Stimulated activated CD8-positive, alpha-beta memory T cell treated with anti-CD3 and anti-CD28 coated beads, Interleukin-15, amount 100 ng/mL, for 48 hours (primary cell): ENCODE data around the gene TCTA.

ENCODE experiments used
- DNase-seq, 2 donors: peaks; one replicate each; pipeline ENCODE4 v3.0.0-alpha.2; 2020; ENCODE audit warnings: low read depth in 2 of 2

The TCTA gene

DNA sequence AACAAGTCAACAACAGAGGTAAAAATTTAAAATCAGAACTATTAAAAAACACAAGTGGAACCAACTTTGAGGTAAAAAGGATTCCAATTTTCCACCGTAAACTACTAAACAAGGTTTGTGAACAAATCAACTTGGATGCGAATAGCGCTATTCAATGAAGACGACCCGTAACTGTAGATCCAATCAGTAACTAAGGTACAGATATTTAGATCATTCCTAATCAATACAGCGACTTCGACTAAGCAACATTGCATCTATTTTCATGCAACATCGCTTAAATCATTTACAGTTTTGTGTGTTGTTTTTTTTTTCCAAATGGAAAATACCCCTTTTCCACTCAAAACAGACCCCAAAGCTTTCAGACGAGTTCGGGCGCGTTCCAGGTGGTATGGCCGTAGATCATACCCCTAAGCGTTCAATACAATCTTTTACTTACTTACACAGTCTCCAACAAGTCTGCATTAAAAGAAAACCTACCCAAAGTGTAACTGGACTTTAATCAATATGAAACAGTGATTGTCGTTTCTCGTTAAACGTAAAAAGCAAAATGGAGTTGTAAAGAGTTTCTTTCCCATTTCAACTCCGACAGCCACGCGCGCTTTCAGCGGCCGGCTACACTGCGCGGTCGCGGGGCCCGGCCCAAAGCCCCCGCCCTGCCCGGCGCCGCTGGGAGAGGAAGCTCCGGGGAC, 1.2 kb upstream of the TCTA start:
- no peak for DNase-seq

DNA sequence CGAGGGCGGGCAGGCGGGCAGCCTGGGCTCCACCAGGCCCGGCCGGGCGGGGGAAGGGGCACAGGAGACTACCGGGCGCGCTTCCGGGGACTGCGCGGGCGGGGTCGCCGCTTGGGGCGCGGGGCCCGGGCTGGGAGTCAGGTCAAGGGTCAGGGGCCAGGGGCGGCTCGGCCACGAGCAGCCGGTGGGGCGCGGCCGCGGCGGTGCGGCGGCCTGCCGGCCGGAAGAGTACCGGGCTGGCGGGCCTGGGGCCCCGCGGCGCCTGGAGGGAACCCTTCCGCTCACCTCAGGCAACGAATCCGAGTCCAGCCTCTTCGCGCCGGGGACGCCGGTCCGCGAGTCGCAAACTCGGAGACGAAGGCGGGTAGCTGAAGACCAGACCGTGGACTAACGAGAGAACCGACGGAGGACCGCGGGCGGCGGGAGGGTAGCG, 672 bp upstream of the TCTA start:
- peak; percentile 30 to 43 for DNase-seq

DNA sequence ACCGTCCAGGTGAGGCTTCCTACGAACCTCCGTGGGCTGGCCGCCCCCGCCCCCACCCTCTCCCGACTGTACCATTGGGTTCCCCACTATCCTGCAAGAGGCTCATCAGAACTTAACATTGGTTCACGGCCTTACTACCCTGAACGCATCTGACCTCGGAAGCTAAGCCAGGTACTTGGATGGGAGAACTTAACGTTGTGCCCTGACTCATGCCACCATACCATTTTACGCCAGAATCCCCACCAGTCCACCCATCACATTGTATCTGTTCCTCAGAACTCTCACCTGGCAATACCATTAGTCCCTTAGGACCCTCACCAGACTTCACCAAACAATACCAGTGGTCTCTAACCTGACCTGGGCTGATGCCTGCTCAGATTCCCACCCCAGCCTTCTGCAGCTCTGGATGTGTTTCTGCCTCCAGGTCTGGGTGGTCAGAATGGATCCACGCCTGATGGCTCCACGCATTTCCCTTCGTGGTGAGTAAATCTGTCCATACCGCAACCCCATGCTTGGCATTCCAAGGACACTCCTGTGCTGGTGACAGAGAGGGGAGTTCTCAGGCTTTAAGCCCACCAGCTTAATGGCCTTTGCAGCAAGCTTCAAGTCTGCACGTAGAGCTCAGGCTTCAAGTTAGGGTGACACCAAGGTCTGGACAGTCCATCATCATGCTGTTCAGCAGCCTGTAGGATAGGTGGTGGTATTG, 562 bp downstream of the TCTA start:
- DNase-seq = no peak

DNA sequence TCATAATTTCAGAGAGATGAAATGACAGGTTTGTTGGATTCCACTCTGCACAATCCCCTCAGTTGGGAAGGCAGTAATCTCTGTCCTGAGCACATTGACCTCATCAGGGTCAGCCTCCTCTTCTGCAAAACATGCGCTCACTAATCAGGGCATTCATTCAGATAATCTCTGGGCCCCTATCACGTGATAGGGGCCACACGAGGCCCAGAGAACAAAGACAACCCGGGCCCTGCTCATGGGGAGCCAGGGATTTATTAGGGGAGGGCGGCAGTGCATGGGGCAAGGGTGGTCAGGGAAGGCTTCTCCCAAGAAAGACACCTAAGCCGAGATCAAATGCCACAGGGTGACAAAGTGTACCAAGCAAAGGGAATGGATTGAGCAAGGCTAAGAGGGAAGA, 1.1 kb downstream of the TCTA start:
- no peak for DNase-seq

DNA sequence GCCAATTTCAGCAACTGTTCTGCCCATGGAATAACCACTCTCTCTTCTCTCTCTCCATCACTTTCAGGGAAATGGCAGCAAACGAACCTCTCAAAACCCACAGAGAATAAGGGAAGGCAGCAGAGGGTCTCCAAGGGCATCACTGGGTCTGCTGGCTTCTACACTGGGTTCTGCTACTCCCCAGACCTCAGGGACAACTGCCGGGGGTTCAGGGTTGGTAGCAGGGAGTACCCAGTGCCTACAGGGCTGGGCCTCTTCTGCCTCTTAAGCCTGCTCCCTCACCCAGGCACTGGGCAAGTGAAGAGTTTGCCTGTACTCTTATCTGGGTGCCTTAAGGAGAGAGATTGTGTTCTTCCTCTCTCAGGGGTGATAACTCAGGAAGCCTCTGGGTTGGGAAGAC, 2.5 kb downstream of the TCTA start:
- DNase-seq = no peak

DNA sequence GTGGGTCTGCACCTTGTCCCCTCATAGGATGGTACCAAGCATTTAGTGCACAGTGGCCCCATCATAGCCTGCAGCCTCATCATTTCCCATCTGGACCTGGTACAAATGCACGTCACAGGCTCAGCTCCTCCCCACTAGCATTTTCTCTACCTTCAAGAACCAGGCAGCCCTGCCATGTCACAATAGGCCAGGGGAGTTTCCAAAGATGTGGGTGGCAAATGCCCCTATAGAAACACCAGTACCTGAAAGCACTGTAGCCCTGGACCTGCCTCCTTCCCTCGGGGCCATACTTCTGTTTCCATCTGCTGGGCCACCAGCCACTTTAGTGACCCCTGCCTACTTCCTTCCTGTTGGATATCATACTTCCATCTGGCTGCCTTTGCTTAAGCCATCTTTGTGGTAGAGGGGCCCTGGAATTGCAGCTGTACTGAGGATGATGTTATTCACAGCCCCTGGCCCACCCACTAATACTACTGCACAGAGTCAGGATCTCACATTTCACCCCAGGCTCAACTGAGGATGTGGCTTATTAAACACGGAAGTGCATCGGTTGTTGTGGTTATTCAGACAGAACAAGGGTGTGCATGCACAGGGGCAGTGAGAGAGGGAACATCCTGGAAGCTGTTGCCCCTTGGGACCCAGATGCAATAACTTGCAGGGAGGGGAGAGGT, 3.8 kb downstream of the TCTA start:
- peak; percentile 46 to 54 for DNase-seq

DNA sequence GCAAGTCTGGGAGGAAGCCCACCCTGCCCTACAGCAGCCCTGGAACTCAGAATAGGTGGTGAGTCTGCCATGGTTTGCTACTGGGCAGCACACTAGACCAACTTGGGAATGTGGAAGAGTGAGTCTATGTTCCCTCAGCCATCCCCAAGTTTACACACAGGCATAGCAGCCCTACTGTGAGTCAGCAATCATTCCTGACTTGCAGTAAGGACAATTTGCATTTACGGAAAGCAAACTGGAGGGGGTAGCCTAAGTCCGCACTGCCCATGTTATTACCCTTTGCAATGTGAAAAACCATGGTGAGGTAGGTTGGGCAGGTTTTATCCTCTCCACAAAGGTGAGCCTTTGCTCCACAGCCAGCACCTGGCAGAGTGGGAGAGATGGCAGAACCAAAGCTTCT, 4.6 kb downstream of the TCTA start:
- DNase-seq = no peak

DNA sequence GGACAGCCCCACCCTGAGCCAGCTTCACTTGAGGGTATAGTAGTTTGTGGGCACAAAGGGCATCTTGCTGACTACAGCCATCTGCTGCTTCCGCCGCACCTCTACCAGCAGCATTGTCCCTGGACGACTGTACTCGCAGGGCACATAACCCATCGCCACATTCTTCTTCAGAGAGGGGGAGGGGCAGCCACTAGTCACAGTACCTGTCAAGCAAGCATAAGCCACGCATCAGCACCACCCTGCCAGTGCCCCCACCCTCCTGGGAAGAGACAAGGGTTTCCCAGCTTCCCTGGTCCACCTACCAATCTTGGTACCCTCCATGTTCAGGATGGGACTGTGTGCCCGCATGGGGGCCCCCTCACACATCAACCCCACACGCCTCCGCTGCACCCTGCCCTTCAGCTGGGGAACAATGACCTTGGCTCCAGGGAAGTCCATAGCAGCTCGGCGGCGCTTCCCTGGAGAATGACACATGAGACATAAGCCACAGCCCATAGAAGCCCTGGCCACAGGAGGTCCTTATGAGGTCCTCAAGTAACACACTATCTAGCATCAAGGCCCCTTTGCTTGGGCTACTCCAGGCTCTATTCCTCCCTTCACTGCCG, 5.4 kb downstream of the TCTA start:
- DNase-seq = no peak

DNA sequence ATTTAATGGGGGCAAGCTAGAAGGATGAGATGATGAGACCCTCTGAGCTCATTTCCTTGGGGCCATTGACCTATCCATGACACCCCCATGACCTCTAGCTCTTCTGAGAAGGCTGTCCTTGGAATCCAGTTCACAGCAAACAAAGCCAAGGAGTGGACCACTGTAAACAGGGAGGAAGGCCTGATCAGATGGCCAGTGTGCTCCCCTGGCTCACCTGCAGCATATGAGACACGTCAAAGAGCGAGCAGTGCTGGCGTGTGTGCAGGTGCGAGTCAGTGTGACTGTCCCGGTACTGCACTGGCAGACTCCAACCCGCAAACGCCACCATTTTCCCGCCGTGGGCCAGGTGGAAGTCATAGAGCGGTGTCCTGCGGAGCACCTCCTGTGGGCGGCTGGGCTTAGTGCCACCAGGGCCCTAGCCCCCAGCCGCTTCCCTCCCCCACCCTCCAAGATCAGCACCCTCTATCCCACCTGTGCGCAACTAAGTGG, 9.7 kb downstream of the TCTA start:
- no peak for DNase-seq

DNA sequence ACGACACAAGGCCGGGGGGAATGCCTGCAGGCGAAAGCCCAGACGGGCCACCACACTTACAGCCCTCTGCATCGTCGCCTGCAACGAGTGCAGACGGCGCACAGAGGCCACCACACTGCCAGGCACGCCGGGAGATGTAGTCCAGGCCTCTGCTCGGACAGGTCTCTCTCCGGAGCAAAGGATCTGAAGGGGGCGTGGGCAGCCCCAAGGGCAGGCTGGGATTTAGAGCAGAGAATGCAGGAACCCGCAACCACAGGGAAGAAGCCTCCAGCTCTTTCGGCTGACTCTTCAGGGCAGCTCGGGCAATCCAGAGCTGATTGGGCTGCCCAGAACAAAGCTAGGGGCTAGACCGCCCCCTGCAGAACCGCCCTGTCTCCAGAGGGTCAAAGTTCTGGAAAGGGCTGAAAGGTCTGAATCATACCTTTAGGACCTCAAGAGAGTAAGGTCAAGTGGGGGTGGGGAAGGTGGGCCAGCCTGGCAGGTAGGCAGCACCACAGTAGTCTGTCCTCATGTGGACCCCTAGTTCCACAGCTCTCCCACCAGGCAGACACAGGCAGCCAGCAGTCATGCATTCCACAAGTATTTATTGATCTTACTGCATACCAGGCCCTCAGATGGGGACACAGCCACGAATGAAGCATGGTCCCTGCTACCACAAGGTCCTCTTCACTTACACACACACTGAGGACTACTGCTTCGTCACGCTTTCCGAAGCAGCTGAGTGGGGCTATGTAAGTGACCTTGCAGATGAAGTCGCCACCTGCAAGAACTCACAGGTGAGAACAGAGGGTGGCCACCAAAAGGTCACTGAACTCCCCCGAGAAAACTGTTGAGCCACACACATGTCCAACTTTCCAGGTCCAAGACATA, 10.4 kb downstream of the TCTA start, which contains the start of gene AMT:
TSS of gene AMT (minus strand) at position 95 of the 870 bp plus-strand sequence. CDS start at position 72, 23 bp downstream.
- no peak for DNase-seq

DNA sequence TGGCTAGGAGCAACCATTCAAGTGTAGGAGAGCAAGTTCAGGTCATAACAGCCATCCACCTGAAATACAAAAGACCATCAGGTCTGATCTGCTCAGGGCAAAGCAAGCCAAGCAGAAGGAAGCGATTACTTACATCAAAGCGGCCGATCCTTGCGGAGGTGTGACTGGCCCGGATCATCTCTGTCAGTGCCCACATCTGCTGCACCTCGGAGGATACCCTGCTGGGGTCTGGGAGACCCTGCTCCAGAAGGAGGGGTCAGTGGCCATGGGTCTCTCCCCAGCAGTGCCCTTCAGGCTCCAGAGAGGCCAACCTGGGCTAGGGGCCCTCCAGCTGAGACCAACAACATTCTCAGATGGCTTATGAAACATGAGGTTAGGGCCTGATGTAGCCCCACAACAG, 12.6 kb downstream of the TCTA start:
- DNase-seq = no peak

DNA sequence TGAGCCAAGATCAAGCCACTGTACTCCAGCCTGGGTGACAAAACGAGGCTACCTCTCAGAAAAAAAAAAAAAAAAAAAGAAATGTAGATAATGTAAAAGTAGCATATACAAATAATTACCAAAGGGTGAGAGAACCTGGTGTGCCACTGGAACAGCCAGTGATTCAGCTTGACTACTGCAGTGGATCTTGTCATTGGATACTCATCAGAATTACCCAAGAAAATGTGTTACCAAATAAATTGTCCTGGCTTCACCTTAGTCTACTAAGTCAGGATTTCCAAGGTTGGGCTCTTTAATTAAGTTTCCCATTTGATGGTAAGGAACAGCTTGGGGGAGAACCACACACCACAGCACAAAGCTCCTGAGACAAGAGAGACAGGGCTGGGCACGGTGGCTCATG, 15.4 kb downstream of the TCTA start:
- DNase-seq = no peak

DNA sequence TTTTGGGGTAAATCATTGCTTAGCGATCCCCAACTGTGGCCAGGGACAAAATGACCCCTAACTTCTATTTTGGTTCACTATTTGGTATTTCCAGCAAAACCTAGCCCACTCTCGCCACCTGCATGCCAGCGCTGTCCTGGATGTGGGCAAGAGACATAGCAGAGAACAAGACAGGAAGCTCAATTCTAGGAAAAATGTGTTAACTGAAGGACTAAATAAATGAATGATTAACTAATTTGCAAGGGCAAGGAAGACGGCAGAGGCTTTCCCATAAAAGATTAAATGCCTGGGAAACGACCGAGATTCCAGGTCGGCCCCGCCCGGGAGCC, 16.5 kb downstream of the TCTA start:
- DNase-seq = no peak

DNA sequence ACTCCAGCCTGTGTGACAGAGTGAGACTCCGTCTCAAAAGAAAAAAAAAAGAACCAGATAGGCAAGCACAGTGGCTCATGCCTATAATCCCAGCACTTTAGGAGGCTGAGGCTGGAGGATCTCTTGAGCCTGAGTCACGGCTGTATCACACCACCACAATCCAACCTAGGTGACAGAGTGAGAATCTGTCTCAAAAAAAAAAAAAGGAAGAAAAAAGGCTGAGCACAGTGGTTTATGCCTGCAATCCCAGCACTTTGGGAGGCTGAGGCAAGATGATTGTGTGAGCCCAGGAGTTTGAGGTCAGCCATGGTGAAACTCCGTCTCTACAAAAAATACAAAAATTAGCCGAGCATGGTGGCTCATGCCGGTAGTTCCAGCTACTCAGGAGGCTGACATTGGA, 22.5 kb downstream of the TCTA start:
- no peak for DNase-seq

DNA sequence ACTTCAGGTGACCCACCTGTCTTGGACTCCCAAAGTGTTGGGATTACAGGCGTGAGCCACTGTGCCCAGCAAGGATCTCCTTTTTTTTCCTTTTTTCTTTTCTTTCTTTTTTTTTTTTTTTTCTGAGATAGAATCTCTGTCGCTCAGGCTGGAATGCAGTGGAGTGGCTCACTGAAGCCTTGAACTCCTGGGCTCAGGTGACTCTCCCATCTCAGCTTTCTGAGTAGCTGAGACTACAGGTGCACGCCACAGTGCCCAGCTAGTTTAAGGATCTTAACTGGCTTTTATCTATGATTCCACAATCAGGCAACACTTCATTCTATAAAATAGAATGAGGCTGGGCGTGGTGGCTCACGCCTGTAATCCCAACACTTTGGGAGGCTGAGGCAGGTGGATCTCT, 33.2 kb downstream of the TCTA start:
- no peak for DNase-seq

DNA sequence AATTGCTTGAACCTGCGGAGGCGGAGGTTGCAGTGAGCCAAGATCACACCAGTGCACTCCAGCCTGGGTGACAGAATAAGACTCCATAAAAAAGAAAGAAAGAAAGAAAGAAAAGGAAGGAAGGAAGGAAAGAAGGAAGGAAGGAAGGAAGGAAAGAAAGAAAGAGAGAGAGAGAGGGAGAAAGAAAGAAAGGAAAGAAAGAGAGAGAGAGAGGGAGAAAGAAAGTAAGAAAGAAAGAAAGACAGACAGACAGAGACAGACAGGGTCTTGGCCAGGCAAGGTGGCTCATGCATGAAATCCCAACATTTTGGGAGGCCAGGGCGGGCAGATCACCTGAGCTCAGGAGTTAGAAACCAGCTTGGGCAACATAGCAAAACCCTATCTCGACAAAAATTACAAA, 41.4 kb downstream of the TCTA start:
- DNase-seq = no peak

DNA sequence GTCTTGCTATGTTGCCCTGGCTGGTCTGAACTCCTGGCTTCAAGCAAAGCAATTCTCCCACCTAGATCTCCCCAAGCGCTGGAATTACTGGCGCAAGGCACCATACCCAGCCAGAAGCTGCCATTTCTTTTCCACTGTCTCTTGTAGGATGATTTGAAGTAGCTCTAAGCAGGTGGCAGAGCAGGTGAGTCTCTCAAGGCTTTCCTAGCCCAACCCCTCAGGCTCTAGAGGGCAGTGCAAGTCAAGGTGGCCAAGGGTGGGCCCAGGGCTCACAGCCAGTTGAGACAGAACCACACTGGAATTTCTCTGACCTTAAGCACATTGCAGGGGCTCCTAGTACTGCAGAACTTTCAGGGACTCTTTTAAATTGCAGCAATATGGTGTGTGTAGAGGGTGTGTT, 42.2 kb downstream of the TCTA start:
- no peak for DNase-seq

DNA sequence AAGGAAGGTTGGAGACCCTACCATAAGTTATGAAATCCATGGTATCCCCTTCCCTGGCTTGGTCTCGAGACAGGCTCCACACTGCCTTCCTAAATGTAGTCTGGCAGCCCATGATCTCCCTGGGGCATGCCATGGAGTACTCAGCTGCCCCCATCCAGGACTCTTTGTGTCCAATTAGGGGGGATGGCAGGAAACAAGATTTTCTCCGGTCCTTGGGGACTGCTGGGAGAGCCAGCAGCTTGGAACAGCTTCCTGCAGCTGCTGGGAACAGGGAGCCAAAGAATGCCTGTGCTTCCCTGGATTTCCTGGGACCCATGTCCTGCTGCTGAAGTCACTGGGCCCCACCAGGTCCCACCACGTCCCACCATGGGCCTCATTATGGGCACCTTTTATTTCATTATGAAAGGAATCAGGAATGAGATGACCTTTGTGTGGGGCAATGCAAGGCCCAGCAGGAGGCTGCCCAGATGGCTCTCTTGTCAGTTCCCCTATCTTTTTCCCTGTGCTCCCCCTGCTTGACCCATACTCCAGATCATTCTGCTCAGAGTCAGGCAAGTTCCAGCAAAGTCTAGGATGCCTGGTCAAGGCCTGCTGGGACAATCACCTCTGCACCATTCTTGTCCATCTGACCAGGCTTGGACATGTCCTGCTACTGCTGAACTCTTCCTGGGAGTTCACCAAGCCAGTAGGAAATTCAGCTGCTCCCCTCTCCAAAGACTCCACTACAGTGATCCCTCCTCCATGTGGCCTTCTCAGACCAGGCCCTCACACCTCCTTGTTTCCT, 42.9 kb downstream of the TCTA start:
- no peak for DNase-seq

DNA sequence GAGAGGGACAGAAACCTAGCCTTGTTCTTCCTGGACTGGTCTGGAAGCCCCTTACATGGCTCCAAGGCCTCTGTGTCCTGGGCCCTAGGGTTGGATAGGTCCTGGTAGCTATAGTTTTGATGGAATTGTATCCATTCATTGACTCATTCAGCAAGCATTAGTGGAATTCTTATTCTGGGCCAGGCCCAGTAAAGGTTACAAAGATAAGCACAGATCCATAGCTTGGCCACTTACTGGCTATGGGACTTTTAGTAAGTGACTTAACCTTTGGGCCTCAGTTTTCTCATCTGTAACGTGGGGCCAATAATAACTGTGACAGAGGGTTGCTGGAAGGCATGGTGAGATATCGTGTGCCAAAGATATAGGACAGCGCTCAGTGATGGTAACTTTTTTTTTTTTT, 44.2 kb downstream of the TCTA start:
- no peak for DNase-seq

DNA sequence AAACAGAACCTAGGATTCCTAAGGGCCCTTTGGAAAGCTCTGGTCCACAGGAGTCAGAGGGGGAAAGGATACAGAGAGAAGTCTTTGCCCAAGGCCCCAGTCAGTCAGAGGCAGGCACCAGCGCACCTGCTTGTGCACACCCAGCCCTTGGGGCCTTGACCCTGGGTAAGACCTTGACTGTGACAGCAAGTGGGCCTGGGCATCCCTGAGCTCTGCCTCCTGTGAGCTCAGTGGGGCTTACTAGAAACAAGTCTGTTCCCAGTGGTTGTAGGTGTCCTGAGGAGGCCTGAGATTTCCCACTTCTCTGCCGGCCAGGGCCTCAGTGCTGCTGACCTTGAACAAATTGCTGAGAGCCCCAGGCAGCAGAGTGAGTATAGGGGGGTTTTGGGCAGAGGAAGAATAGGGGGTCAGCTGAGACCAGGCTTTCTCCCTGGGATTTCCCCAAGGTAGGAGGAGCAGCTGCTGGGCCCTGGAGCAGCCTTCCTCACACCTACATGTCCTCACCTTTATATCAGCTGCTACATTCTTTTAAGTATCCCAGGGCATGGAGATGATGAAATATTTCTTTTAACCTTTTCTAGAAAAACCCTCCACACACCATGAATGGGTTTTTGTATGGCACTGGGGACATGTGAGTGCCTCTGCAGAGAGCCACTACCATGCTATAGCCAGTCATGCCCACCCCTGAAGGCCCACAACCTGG, 48.1 kb downstream of the TCTA start:
- DNase-seq = no peak
